ENCODE measurements around the gene IQCH.
"Not testable (repeated sequence)": the region's sequence is repeated elsewhere in the genome, so short reads cannot be mapped to it uniquely, and the experiment has no call there.

The IQCH gene

GRCh38 chr15:67359431-67360079, 105.0 kb downstream of the IQCH start:
- DNase-seq (ENCODE audit: low read depth) = no peak

DNA sequence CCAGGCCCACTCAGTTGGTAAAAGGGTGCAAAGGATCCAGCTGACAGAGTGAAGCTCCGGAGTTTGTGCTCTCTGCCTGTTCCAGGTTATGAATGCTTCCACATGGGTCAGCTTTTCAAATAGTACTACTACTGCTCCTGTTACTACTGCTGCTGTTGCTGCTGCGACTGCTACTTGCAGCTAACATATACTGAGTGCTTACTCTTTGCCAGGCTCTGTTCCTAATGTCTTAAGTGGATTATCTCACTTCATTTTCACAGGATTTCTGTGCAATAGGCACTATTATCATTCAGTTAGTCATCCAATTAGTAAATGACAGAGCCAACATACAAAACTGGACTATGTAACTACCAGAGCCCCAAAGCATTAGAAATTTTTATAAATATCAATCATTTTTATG, 106.5 kb downstream of the IQCH start:
- no peak for DNase-seq (ENCODE audit: low read depth)

DNA sequence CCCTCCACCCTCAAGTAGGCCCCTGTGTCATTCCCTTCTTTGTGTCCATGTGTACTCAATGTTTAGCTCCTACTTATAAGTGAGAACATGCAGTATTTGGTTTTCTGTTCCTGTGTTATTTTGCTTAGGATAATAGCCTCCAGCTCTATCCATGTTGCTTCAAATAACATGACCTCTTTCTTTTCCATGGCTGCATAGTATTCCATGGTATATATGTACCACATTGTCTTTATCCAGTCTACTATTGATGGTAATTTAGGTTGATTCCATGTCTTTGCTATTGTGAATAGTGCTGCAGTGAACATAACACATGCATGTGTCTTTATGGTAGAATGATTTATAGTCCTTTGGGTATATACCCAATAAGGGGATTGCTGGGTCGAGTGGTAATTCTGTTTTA, 109.1 kb downstream of the IQCH start:
- DNase-seq (ENCODE audit: low read depth) = not testable (repeated sequence)

DNA sequence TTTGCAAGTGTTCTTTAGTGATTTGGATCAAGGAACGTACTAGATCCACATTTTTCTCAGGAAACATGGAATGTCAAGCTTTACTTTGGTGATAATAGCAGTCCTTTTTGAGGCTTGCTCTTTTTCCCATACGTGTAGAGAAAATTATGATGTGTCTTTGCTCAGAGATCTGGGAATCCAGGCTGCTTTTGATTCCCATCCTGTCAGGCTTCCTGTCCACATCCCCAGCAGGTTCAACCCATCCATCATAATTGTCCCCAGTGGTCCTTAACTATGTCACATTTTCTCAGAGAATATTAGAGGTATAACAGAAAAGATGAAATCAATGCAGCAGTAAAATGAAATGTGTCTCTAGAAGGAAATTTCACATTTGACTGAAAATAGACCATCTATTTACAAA, 111.4 kb downstream of the IQCH start:
- no peak for DNase-seq (ENCODE audit: low read depth)

GRCh38 chr15:67366904-67367303, 112.3 kb downstream of the IQCH start:
- no peak for DNase-seq (ENCODE audit: low read depth)

DNA sequence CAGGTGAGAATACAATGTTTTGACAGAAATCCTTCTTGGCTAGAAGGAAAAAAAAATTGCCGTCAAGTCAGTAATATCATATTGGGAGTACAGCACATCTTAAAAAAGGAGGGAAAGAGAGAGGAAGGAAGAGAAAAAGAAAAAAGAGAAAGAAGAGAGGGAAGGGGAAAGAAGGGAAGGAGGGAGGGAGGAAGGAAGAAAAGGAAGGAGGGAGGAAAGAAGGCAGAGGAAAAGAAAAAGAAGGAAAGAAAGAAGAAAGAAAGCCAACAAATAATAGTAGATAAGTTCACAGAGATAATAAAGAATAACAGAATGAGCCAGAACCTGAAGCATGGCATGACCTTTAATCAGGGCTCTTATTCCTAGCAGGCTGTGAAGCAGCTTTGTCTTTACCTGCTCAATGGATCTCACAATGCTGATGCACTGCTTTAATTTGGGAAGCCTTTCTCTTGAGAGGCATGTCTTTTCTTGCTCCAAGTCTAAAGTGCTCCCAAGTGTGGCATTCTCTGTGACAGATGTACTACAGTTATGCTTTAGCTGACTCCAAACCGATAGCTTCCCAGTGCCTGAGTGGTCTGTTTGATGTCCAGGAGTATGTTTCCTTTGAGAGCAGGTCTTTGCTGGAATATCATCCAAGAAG, 114.9 kb downstream of the IQCH start:
- no peak for DNase-seq (ENCODE audit: low read depth)

DNA sequence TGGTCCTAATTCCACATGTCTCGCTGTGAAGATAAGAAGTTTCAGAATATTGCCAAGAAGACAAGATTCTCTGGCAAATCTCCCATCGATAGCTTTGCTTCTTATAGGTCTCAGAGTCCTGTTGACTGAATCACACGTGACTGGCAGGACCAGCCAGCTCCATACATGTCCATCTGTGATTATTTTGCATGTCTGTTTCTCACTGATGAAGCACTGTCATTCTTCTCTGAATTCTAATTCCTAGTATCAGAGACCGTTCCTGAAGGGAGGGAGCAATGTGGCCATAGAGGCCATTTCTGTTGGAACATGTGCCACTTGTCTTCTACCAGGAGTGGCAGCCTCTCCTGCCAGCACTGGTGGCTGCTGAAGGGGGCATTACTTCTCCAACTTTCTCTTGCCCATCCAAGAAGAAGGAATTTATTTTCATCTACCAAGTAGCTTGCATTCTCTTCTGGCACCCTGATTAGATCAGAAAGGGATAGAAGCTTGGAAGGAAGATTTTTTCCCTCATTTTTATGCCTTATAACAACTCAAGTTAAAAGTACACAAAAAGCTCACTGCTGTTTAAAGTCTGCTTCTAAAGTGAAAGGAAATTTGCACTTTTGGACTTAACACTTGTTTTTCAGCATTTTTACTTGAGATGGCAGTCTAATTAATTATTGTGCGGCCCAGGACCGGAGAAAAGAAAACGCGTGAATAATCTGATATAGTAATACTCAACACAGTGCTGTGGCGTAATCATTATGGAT, 115.8 kb downstream of the IQCH start:
- DNase-seq (ENCODE audit: low read depth) = no peak

DNA sequence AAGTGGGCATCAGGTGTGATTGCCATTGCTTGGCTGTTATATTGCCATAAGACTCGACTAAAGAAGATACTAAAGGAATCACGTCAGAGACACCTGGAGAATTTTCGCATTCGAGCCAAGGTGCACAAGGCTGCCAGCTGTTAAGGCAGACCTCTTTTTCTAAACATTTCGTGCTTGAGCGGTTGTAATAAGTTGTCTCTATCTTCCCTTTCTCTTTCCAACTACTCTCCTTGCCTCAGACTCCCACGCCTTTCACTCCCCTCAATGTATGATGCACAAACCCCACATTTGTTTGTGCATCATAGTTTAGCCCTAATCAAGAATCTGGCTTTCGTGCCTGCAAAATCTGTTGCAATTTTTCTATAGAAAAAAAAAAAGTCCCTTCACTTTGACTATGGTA, 118.0 kb downstream of the IQCH start:
- DNase-seq (ENCODE audit: low read depth) = no peak

DNA sequence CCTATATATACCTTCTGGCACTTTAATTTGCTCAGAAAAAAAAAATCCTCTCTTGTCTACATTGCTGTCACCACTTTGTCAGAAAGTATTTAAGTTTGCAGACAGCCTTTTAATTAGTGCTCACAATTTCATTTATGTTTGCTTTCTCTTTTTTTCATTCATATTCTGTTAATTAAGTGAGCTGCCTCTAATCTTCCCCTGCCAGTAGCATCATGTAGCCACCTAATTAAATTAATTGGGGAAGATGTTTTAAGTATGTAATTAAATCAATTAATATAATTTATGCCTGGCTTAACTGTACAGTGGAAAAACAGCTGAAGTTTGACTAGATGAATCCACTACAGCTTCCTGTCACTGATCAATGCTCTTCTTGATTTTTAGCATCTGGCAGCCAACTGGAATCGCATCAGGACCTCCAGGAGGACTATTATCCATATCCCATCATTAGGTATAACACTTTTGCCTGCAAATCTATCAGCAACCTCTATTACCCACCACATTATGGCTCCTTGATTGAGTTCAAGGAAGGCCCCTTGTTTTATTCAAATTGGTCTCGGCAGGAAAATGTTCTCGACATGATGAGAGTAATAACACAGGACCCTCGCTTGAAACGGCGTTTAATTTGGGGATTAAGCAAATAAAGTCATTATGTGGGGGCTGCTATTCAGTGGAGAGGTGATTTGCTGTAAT, 118.5 kb downstream of the IQCH start:
- DNase-seq (ENCODE audit: low read depth) = no peak

DNA sequence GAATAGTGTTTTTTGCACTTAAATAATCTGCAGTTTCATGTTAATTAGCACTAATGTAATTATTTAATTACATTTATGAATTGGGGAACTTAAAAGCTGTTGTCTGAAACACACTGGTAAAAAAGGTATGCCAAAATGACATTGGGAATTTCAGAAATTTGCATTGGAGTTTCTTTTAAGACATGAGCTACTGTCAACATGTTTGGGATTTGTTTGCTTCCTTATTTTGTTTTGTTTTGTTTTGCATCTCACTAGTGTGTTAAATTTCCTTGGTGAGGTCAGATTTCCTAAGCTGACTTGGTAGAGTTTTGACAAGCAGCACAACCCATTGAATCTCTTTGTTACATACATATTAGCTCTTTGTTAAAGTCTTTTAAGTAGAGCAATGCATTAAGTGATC, 119.4 kb downstream of the IQCH start:
- no peak for DNase-seq (ENCODE audit: low read depth)

GRCh38 chr15:67379530-67379929, 124.9 kb downstream of the IQCH start:
- no peak for DNase-seq (ENCODE audit: low read depth)

DNA sequence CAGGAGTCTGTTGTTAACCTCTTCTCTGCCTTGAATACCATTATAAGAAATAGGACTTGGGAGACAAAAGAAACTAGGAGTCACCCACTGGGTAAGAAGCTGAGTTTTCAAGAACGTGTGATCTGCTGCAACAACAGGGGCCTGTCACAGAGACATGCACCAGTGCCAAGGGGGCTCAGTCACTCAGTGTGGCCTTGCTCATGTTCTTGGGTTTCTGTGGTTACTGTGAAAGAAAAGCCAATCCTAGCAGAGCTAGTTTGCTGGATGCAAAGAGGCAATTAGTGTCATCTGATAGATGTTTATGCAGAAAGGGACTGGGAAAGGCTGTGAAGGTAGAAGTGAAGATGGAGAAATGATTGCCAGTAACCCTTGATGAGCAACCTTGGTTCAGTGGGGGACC, 126.3 kb downstream of the IQCH start:
- no peak for DNase-seq (ENCODE audit: low read depth)

- DNase-seq (ENCODE audit: low read depth) = no peak
Measured at GRCh38 chr15:67381416-67382045, 126.9 kb downstream of the IQCH start.

DNA sequence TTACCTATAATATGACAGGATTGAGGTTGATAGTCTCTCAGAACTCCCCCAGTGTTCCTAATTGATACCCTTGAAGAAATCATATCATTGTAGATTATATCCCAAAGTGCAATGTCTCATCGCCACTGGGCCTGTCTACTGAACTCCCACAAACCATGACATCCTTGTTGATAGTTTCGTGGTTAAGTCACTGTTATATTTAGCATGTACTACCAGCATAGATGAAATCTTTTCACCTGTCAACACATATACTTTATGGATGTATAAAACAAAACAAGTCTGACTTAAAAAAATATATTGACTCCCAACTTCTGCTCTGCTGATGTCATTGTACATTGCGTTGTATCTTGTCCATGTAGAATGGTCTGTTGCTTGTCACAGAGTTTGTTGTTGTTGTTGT, 128.1 kb downstream of the IQCH start:
- DNase-seq (ENCODE audit: low read depth) = no peak

DNA sequence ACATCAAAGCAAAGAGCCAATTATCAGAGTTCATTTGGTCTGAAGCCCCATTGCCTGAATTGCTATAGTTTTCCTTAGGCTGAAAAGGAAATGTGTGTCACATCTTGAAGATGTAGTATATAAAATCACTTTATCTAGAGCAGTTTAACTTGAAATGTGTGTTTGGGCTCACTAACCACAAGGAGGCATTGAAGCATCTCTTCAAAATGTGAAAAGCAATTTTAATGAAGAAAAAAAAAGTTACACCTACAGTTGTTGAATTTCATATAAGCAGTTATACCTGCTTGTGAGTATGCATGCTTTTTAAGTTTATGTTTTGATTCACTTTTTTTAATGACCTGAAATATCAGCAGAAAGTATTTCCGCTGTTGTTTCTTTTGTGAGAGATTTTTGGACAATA, 129.3 kb downstream of the IQCH start:
- DNase-seq (ENCODE audit: low read depth) = no peak

- no peak for DNase-seq (ENCODE audit: low read depth)
Measured at GRCh38 chr15:67384761-67385160, 130.2 kb downstream of the IQCH start.

GRCh38 chr15:67385971-67386370, 131.4 kb downstream of the IQCH start:
- no peak for DNase-seq (ENCODE audit: low read depth)

DNA sequence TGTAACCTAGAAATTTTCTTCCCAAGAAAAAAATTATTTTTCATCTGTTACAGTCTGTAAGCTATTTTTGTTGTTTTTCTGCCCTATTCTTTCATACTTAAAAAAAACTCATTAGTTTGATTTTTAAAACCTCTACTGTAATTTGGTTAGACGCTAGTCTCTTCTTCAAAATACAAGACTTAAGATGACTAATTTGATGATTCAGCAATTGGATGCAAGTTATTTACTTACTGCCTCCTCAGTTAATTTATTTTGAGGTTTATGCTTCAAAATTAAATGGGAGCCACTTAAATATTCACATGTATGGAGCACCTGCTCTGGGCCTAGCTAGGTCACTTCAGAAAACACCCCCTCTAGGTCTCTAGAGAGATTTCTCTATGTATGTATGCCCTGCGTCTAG, 132.4 kb downstream of the IQCH start:
- no peak for DNase-seq (ENCODE audit: low read depth)

- no peak for DNase-seq (ENCODE audit: low read depth)
Measured at GRCh38 chr15:67389975-67390374, 135.4 kb downstream of the IQCH start.

- DNase-seq (ENCODE audit: low read depth) = no peak
Measured at GRCh38 chr15:67394873-67395639, 140.5 kb downstream of the IQCH start.

DNA sequence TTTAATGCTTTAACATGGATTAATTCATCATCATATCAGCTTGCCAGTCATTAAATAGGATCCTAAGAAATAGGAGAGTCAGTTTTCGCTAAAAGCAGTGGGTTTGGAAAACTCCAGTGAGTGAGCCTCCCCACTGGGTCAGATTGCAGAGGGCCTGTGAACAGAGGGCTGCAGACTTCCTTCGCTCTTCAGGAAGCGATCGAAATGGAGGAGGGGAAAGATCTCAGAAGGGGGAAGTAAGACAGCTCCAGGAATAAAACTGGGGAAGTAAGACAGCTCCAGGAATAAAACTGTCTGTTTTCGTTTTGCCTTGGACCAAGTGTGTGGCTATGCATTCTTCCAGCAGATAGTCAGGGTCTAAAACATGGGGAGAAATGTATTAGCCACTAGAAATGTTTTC, 141.5 kb downstream of the IQCH start:
- no peak for DNase-seq (ENCODE audit: low read depth)

DNA sequence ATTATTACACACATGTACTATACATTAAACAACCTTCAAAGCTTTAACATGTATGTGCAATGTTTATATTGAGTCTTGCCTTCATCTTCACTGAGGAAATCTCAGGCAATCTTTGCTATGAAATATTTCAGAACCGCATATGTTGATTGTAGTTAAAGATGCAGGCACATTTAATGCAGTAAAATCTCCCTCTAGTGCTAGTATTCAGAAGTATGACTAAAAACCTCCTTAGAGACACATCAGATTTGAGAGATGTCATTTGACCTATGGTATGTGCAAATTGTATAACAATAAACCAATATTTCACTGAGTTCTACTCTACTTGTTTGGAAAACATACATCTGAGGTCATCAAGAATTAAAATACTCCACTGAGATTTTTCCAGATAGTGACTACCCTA, 142.6 kb downstream of the IQCH start:
- DNase-seq (ENCODE audit: low read depth) = no peak

Data from non-pigmented ciliary epithelial cell (primary cell).